OCI-LY3 (cell line): ENCODE measurements around the gene JMJD7.

Experiments
- CTCF ChIP-seq: fragments of 200-600, 300-600 bp; sonication (generic); IDR thresholded peaks from 2 replicates; pipeline ENCODE4 v1.5.1; 2014; ENCODE audit warnings: antibody characterized with exemption, low read length, low read depth
- EZH2phosphoT487 ChIP-seq: fragments of 200-600 bp; shearing (Covaris generic); IDR thresholded peaks from 2 replicates; pipeline ENCODE4 v1.6.1; 2018; ENCODE audit warnings: antibody characterized with exemption, mixed run types, low read depth

GRCh38 chr15:41789236-41789635, 38.7 kb upstream of the JMJD7 start:
- TF ChIP-seq EZH2phosphoT487 = no peak
- no peak for TF ChIP-seq CTCF
